GM18526 (cell line): ENCODE results near the gene DLX1.

Source experiments
- POLR2A ChIP-seq: IDR thresholded peaks from 3 replicates; pipeline ENCODE4 v1.6.1; 2011; ENCODE audit not compliant: insufficient read length; ENCODE audit errors: extremely low read depth

Gene DLX1

DNA sequence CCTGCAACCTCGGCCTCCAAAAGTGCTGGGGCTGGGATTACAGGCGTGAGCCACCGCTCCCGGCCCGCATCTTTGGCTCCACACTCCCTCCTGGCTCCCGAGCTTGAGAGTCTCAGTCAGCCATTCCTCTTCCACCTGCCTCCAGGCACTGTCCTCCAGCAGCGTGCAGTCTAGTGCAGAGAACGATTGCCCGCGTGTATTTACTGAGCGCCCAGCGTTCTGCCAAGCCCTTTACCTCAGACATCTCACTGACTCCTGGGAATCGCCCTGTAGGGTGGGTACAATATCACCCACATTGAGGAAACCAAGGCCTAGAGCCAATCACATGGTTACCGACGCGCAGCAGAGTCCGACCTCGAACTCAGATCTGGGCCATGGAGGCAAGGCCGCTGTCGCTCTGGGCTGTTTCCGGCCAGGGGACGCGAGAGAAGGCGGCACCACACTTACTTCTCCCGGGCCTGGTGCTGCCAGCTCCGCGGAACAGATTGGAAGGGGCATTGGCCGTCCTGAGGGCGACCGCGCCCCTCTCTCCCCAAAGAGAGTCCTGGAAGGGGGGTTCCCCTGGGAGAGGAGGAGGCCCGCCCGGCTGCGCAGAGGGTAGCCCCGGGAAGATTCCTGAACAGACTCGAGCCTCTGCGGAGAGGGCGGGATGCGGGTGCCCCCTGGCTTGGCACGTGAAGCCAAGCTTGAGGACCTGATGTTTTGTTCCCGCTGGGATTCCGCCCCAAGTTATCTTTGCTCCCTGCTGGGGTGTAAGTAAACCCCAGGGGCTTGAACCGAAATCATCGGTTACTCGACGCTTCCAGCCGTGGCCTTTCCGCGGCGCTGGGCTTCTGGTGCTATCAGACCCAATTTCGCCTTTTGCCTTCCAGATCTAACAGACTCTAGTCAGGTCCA is 22.6 kb downstream of the DLX1 start:
- no peak for TF ChIP-seq POLR2A

- no peak for TF ChIP-seq POLR2A
Measured at GRCh38 chr2:172108587-172108930, 23.3 kb downstream of the DLX1 start.

GRCh38 chr2:172109256-172109987 is 24.1 kb downstream of the DLX1 start:
- no peak for TF ChIP-seq POLR2A

- TF ChIP-seq POLR2A = no peak
Measured at GRCh38 chr2:172109988-172110811, 24.9 kb downstream of the DLX1 start.

DNA sequence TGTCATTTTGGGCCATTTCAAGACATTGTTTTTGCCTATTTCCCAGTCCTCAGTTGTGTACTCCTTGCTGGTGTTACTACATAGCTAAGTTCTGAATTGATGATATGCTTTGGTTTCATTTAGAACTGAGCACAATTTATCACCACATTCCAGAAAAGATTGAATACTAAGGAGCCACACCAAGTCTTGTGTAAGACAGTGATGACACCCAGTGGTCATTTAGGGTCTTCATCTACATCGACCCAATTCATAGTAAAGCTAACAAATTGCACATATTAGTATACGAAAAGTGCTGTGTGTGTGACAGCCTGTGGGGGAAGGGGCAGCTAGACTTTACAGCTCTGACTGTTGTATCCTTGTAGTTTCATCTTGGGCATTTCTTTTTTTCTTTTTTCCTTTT is 28.3 kb downstream of the DLX1 start:
- no peak for TF ChIP-seq POLR2A

DNA sequence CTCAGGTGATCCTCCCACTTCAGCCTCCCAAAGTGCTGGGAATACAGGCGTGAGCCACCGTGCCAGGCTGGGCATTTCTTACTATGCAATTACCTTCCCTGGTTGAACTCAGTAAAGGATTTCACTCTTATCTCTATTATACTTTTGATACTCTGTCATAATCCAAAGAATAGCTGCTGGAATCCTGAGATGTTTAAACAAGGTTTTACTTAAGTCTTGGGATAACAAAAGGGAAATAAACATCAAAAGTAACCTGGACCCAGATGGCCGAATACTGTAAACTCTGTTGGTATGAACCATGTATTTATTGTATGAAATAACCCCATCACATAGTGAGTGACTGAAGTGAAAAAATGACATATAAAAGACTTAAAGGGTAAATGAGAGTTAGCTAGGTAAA is 29.3 kb downstream of the DLX1 start:
- no peak for TF ChIP-seq POLR2A

- no peak for TF ChIP-seq POLR2A
Measured at GRCh38 chr2:172116107-172116506, 30.8 kb downstream of the DLX1 start.

DNA sequence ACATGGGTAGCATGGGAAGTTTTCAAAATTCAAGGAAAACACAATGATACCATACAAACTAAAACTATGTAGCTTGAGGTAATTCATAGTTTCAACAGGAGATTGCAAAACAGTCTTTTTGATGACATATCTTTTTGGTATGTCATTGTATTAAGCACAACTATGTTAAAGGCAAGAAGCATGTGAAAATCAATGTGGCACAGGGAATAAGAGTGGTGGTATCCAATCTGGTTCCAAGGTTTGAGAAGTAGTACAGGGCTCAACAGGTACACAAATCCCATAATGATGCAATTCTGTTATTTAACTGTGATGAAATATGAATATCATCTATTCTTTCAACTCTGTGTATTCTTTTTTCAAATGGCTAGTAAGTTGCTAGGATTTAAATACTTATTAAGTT is 33.8 kb downstream of the DLX1 start:
- no peak for TF ChIP-seq POLR2A

DNA sequence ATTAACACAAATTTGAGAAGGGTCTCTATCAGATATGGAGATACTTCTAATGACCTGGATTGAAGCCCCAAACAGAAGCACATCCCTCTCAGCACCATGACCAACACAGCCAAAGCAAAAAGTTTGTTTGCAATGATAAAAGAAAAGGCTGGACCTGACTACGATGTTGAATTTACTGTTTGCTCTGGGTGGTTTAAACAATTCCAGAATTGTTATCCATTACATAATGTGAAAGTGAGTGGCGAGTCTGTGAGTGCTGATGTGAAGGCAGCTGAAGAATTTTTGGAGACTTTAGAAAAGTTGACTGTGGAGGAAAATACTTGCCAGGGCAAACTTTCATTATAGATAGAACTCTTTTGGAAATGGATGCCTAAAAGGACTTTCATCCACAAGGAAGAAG is 34.8 kb downstream of the DLX1 start:
- no peak for TF ChIP-seq POLR2A

- TF ChIP-seq POLR2A = no peak
Measured at GRCh38 chr2:172128484-172128883, 43.2 kb downstream of the DLX1 start.

DNA sequence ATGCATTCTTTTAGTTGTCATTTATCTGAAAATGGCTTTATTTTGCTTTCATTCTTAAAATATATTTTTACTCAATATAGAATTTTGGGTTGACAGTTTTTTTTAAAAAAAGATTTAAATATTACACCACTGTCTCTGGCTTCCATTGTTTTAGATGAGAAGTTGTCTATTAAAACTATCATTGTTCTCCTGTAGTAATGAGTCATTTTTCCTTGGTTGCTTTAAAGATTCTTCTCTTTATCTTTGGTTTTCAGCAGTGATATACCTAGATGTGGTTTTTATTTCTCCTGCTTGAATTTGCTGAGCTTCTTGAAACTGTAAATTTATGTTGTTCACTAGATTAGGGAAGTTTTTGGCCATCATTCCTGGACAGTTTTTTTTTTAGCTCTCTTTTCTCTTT is 44.1 kb downstream of the DLX1 start:
- no peak for TF ChIP-seq POLR2A

- TF ChIP-seq POLR2A = no peak
Measured at GRCh38 chr2:172131713-172132555, 46.6 kb downstream of the DLX1 start.

- no peak for TF ChIP-seq POLR2A
Measured at GRCh38 chr2:172134270-172134669, 49.0 kb downstream of the DLX1 start.

- TF ChIP-seq POLR2A = no peak
Measured at GRCh38 chr2:172135446-172135845, 50.1 kb downstream of the DLX1 start.

DNA sequence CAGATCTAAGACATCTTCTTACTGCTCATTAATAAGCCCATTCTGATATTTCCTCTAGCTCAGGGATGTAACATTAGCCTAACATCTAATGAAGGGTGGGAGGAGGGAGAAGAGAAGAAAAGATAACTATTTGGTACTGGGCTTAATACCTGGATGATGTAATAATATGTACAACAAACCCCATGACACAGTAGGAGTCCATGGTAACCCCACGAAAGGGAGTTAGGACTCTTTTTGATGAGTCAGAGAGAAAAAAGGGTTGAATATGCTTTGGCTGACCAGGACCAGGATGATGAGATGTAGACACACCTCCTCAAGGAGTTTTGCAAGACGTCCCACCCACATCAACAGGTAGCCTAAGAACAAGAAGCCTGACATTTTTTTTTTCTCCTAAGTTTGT is 51.8 kb downstream of the DLX1 start:
- TF ChIP-seq POLR2A = no peak
